ENCODE measurements around the gene HMGB3.
"Not testable (repeated sequence)": the region's sequence is repeated elsewhere in the genome, so short reads cannot be mapped to it uniquely, and the experiment has no call there.

The HMGB3 gene

GRCh38 chrX:150982788-150983520, at the start of gene HMGB3:
Gene HMGB3 (plus strand): TSS chrX:150983335. CDS start chrX:150985600, 2,265 bp downstream.
- peak; percentile 77 for DNase-seq (ENCODE audit: low spot score)

DNA sequence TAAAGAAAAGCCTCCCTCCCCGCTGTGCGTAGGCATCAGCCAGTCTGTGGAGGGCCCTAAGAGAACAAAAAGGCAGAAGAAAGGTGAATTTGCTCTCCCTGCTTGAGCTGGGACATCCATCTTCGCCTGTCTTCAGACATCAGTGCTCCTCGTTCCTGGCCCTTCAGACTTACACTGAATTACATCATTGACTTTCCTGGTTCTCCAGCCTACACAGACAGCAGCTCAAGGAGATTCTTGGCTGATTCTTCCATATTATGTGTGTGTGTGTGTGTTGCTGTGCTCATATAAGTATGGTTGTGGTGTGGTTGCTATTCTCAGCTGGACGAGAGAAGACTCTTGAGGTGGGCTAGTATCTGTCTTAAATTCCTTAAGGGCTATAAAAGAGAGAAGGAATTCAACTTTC, 49.2 kb upstream of the HMGB3 start:
- DNase-seq (ENCODE audit: low spot score) = no peak

DNA sequence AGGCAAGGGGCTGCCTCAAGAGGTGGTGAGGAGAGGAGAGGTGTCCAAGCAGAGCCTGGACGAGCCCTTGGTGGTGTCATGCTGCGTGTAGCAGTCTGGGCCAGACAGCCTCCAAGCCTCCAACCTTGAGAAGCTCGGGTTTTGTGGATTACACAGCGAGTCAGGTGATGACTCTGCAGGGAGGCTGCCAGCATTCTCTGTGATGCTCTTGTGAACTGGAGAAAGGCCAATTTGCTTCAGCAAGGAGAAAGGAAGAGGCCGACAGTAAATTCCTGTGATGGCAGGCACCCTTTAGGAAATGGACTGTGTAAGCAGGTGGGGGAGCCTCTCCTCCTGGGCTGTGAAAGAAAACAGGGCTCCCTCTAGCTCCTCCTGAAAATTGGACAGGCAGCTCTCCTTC, 48.7 kb upstream of the HMGB3 start:
- DNase-seq (ENCODE audit: low spot score) = no peak

DNA sequence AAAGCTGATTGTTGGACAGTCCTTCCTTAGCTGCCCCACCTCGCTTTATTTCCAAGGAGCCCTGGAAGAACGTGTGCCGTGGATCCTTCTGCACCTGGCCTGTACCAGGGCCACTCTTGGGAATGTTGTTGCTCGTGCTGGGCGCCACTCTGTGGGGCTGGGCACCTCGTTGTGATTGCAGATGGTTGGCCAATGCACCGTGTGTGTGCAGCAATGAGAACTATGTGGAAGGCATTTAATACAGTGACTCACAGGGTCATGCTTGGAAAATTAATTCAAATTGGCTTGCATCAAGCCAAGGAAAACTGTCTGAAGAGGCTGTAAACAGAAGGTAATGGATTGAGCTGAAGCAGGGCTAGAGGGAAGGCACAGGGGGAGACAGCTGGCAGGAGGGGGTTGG, 47.7 kb upstream of the HMGB3 start:
- no peak for DNase-seq (ENCODE audit: low spot score)

DNA sequence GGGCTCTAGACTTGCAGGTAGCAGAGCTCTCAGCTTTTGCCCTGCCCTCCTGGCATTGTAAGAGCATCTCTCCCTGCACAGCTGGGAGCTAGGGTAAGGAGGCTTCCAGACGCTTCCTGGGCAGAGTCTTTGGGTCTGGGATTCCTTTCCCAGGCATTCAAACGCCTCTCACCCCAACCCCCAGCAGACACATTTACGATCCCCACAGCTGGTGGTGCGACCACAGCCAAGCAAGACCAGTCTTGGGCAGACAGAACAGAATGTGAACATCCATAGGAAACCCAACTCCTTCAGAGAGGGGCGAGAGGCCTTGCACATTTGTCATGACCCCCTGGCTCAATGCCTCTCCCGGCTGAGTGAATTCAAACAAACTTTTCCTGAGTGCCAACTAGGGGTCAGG, 46.6 kb upstream of the HMGB3 start:
- no peak for DNase-seq (ENCODE audit: low spot score)

DNA sequence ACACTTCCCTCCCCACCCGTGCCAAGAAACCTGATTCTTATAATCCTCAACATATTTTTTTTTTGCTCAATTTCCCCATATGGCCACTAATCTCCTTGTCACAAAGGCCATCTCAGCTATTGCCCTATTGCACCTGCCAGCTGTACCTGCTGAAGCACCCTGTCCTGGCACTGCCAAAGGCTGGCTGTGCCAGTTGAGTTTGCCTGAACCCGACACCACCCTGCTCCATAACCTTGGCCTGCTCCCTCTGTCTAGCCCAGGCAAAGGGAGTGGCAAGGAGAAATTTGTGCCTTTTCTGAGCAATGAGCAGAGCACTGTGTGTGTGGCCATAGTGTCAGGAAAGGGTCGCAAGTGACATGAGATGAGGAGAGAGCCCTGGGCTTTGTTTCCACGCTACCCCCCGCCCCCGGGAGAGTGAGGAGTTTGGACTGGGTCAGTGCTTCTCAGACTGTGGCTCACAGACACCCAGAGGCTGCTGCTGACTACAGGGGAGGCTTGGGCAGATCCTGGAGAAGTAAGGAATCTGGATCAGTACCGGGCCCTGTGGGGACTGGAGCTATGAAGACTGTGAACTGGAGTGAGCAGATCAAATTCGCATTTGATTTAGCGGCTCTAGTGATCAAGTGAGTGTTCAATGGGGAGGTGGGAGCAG, 42.2 kb upstream of the HMGB3 start:
- no peak for DNase-seq (ENCODE audit: low spot score)

GRCh38 chrX:150941580-150941979, 41.6 kb upstream of the HMGB3 start:
- no peak for DNase-seq (ENCODE audit: low spot score)

DNA sequence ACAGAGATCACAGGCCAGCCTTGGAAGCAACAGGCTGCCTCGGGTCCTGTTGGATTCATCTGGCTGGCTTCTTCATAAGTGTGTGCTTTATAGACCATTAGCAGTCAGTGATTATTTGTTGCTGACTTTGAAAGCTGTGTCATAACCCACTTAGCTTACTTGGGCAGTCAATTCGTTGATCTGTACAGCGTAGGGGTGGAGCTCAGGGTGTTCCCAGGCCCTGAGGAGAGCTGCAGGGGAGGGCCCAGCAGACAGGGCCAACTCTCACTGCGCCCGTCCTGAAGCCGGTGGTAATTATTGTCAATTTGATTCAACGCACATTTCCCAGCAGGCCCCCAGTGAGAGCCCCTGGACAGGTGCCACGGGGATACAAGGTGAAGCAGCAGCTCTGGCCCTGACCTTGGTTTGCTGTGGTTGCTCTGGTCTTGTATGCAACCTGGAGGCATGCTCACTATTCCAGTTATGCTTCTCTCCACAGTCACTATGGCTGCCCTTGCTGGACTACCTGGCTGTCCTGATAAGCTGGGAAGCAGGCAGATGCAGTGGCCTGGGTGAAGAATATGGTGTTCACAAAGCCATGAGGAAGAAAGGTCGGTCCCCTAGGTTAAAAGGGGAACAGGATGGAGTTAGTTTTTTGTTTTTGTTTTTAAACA, 40.1 kb upstream of the HMGB3 start:
- DNase-seq (ENCODE audit: low spot score) = no peak

DNA sequence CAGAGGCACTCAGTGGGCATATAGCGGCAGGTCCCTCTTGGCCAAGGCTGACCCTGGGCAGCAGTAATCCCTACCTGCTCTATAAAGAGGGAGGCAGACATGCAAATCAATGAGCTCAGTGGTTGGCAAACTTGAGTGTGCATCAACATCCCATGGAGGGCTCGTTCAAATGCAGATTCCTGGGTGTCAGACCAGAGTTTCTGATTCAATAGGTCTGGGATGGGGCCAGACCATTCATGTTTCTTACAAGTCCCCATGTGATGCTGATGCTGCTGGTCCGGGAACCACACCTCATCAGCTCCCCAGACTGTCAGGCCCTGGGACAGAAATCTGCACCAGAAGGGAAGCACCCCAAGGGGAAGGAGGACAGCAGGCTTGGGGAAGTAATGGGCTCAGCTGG, 38.9 kb upstream of the HMGB3 start:
- DNase-seq (ENCODE audit: low spot score) = no peak

DNA sequence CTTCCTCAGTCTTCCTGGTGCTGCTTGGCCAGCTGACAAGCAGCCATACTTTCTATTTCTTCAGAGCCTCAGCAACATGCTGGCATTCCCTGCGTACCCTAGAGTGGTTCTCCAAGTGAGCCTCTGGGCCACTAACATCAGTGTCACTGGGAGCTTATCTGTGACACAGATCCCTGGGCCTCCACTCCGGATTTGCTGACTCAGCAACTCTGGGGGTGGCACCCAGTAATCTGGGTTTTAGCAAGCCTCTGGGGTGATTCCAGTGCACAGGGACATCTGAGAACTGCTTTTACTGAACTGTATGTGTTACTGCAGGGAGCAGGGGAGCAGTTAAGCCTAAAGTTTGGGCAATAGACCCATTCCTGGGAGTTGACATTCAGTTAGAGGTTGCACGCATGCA, 28.2 kb upstream of the HMGB3 start:
- DNase-seq (ENCODE audit: low spot score) = no peak

- no peak for DNase-seq (ENCODE audit: low spot score)
These were observed 27.5 kb upstream of the HMGB3 start for GRCh38 chrX:150955590-150955989.

DNA sequence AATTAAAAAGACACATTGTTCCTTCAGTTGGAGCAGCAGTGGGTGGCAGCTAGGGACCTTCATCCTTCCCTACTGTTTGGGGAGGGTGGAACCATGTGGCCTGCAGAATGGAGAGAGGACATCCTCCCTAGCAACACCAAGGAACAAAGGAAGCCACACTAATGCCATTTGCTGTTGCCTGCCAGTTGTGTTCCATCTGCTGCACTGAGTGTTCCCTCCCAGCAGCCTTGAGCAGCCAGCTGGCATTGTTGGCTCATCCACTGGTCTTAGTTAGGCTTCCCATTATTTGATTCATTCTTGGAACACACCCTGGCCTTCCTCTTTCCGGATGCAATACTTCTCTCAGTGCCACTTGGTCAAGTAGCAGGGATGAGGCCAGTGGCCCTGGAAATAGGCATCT, 25.0 kb upstream of the HMGB3 start:
- DNase-seq (ENCODE audit: low spot score) = no peak

- DNase-seq (ENCODE audit: low spot score) = no peak
These were observed 23.6 kb upstream of the HMGB3 start for GRCh38 chrX:150959557-150959956.

GRCh38 chrX:150961631-150962030, 21.5 kb upstream of the HMGB3 start:
- no peak for DNase-seq (ENCODE audit: low spot score)

DNA sequence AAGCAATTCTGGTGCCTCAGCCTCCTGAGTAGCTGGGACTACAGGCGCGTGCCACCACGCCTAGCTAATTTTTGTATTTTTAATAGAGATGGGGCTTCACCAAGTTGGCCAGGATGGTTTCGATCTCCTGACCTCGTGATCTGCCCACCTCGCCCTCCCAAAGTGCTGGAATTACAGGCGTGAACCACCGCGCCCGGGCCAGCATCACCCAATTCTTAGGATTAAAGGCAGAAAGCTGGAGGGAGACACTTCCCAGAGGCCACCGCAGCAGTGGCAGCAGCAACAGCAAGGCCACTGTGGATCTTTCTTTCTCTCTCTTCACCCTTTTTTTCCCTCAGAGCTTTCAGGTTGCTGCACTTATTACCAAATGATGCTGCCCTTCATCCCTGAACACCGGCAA, 18.7 kb upstream of the HMGB3 start:
- not testable (repeated sequence) for DNase-seq (ENCODE audit: low spot score)

DNA sequence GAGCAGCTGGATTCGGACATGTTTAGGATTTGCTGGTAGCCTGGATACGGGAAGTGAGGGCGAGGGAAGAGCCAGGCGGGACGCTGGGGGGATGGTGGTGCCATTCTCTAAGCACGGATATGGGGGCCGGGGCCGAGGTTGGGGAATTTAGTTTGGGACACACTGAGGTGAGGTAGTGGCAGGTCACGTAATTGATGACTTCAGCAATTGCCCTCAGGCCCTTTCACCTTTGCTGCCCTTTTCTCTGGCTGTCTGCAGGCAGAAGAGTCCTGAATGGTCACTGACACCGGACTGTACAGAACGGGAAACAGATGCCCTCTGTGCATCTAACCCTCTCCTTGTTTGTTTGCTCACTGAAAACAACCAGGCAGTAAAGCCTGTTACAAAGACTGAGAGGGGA, 16.9 kb upstream of the HMGB3 start:
- no peak for DNase-seq (ENCODE audit: low spot score)

GRCh38 chrX:150966742-150967141, 16.4 kb upstream of the HMGB3 start:
- no peak for DNase-seq (ENCODE audit: low spot score)

DNA sequence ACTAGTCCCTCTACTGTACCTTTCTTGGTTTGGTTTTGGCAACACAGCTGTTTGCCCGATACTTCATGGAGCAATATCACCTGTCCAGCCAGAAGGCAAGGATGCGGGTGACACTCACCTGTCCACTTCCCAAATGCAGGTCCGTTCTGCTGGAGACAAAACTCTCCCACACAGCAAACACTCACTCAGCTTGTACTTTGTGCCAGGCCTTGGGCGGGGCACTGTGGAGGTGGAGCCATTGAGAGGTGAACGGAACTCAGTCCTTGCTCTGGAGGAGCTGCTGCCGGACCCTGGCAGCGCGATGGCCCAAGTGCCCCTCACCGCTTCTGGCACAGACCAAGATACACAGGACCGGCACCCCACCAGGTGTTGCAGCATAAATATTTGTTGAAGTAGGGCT, 15.3 kb upstream of the HMGB3 start:
- no peak for DNase-seq (ENCODE audit: low spot score)

DNA sequence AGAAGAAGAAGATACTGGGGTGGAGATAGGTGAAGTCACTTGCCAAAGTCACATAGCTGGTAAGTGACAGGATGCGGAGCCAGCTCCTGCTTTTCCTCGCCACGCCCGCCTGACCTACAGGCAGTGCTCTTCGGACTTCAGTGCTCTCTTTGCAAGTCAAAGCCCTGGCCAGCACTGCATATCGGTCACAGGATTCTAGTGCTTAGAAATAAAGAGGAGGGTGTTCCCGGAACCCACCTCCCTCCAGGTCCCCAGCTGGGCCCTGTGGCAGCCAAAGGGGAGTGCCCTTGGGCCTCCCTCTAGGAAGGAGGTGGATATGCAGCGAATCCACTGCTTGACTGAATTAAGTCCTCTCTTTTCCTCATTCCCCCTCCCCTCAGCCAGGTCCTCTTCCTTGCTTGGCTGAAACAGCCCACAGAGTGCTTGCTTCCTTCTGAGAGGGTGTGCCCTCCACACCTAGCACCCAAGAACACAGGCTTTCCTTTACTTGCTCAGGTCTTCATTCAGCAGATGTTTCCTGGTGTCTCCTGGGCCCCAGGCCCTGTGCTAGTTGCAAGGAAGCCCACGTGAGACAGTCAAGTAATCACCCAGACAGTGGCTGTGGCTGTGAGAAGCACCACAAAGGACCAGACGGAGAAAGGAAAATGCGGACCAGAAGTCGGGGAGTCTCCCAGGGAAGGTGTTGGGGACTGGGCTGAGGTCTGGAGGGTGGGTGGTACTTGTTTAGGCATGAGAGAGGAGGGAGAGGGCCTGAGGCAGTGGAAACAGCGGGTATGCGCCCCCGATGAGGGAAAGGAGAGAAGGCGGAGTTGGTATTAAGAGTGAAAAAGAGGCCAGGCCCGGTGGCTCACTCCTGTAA, 14.0 kb upstream of the HMGB3 start:
- no peak for DNase-seq (ENCODE audit: low spot score)

GRCh38 chrX:150972450-150972849, 10.7 kb upstream of the HMGB3 start:
- DNase-seq (ENCODE audit: low spot score) = no peak

DNA sequence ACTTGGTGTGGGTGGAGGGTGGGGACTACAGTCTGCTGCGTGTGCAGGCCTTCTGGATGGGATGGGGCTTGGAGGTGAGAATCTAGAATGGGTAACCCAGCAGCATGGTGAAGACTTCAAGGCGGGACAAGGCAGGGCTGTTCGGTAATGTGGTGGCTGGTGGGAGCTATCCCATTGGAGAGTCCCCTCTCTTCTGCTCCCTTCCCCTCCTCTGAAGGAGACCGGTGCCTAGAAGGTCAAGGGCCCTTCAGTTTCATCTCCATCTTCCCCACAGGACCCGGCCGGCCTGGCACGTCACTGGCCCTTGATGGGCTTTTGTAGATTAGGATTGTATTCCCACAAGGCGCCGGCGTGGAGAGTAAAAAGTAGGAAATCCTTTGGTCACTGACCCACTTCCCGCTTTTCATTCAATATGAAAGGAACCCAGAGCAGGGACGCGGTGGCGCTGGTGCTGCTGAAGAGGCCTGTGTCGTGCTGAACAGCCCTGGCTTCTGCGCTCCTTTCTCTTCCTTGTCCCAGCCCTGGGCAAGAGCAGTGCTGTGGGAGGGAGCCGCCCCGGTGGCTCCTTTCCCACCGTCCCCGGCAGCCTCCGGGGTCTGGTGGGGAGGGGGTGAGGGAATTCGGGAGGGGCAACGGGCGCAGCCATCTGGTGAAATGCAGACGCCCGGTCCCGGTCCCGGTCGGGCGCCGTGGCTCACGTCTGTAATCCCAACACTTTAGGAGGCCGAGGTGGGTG, 7.3 kb upstream of the HMGB3 start:
- no peak for DNase-seq (ENCODE audit: low spot score)
